ENCODE results near the gene HELB.

The HELB gene

DNA sequence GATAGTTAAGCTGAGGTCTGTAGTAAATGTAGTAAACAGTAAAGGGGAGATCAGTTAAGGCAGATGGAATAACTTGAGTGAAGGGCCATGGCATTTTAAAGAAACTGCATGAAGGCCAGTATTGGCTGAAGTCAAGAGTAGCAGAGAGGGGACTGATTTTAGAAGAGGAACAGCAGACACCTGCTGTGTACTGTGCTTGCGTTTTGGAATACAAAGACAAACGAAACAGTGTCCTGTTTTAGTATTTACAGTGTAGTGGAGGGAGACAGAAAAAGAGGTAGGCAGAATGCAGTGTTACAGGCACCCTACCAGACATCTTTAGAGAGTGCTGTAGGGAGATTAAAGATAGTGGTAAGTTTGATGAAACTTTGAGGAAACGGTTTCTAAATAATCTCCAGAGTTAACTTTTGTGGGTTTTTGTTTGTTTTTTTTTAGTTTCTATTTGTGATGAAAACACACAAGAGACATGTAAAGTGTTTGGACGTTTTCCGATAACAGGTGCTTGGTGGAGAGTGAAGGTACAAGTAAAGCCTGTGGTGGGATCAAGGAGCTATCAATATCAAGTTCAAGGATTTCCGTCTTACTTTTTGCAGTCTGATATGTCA lies 2.1 kb downstream of the HELB start:
- FAIRE-seq = no peak

DNA sequence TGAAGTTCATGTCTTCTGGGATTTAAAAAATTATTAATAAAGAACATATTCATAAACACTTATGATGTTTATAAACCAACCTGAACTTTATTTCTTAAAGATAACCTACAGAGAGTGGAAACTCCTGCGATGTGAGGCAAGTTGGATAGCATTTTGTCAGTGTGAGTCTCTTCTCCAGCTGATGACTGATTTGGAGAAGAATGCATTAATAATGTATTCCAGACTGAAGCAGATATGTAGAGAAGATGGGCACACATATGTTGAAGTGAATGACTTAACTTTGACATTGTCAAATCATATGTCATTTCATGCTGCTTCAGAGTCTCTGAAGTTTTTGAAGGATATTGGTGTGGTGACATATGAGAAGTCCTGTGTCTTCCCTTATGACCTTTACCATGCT lies 7.3 kb downstream of the HELB start:
- FAIRE-seq = no peak

DNA sequence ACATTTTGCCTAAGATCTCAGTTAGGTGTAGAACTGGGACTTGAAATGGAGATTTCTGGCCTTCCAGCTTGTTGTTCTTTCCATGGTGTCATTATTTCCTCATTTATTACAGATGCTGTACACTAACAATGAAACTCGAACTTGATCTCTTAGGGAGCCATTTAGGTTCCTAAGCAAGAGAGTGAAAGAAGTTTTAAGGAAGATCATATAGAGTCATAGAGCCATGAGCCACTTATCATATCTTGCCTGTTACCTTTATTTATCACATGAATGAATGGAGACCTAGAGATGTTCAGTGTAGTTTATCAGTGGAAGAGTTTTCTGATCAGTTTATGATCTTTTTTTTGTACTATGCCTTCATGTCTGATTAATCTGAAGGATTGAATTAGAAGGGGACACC lies 9.9 kb downstream of the HELB start:
- no peak for FAIRE-seq

DNA sequence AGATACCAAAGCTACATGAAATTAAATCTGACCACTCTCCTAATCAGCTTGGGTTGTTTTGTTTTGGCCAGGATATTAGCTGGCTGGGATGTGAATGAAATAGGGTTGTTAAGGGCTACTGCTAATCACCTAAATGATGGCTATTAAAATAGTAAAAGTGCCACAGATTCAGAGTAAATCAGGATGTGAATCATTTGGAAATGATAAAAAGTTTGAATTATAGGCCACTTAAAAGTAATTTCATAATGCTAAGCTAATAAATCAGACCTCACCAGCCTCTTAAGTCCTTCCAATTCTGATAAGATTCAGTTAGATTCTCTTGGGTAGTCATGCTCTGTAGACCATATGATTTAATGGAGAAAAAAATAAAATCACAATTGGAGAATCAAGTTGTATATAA lies 12.0 kb downstream of the HELB start:
- FAIRE-seq = no peak

DNA sequence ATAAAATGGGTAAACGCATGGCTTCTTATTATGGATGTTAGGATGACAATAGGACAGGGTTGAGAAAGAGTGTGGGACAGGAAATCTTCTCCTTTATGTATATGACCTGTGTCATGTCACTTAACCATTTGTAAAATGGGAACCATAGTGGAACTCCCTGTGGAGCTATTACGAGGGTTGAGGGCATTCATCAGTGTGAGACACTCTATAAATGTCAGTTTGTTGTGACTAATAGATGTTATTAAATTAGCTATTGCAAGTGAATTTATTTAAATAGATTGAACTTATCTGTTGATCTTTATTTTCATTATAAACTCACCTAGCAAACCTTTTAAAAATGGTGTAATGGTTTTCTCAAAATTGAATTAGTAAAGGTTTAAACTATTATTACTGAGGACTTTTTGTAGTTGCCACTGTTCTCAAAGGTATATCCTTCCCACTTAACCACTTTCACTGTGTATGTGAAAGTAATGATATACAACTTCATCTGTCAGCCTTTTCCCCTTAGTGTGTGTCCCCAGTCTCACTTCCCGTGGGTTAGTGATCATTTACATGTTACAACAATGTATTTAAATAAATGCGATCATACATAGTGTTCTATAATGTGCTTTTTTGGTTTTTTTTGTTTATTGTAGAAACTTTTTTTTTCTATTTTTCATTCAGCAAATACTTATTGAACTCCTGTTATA lies 17.1 kb downstream of the HELB start:
- FAIRE-seq = peak; percentile 41

DNA sequence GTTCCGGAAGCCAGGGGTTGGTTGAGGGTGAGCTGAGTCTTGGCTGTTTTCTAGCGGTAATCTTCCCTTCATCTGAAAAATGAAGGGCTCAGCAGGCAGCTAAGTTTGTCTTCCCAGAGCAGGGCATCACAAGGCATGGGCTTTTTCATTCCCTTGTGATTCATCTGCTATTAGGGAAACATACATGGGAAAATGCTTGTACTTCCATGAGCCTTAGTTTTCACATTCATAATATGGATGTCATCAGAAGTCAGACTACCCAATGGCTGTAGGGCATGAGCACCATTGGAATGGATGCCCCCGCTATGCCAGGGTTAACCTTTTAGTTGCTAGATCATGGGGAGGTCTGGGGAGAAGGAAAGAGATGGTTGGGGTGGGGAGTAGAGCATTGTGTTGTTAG lies 18.7 kb downstream of the HELB start:
- no peak for FAIRE-seq

DNA sequence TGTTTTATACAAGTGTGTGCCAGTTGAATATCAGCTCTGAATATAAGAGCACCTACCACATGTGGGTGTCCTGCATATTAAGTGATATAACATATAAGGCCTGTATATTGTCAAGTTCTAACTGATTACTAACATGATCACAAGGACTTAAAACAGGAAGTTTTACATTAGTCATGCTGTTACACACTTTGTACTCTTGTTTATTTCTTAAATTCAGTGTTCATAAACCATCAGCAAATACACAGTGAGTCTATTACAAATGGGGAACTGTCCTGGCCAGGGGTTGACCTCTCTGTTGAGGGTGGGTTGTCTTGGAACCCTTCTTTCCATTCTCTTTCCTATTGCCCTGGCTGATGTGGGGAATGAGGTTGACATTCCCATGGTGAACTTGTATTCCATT lies 19.1 kb downstream of the HELB start:
- FAIRE-seq = no peak

DNA sequence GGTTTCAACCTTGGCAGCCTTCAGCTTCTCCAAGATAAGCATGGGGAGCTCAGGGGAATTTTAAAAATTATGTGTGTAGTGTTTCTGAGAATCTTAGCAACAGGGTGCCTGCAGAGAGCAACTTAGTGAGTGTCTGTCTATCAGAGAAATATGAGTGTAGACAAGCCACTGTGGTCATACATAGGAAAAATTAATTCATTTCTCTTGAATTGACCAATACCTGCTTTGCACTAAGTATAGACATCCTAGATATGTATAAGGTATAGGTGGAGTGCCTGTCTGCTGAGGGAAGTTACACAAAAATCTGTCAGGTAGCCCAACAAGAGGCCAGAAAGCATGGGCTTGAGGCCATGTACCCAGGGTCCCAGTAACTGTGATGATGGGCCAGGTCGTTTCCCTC lies 20.7 kb downstream of the HELB start:
- no peak for FAIRE-seq

DNA sequence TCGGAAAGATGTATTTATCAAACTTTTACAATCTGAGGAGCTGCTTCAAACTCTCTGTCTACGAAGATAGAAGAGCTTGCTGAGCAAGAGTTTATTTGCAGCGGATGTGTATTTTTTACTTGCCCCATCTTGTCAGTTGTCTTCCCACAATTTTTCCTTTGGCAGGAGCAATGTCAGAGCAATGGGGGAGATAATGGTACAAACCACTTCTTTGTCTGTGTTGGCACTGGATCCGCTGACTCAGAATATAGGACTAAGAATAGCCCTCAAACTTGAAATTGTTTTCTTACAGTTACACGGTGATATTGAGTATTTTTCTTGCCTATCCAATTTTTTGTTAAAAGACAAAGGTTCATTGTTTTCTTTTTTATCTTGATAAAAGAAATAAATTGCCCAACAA lies 27.6 kb downstream of the HELB start:
- no peak for FAIRE-seq

DNA sequence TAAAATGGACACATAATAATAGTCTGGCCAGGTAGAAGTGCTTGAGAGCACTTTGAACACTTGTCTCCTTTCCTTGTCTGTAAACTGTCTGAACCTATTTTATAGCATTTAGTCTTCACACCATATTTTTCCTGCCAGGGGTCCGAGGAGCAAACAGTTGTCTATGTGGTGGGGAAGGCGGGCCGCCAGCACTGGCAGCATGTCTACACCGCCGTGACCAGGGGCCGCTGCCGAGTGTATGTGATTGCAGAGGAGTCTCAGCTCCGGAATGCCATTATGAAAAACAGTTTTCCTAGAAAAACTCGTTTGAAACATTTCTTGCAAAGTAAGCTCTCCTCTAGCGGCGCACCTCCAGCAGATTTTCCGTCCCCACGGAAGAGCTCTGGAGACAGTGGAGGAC lies 28.7 kb downstream of the HELB start:
- FAIRE-seq = no peak

DNA sequence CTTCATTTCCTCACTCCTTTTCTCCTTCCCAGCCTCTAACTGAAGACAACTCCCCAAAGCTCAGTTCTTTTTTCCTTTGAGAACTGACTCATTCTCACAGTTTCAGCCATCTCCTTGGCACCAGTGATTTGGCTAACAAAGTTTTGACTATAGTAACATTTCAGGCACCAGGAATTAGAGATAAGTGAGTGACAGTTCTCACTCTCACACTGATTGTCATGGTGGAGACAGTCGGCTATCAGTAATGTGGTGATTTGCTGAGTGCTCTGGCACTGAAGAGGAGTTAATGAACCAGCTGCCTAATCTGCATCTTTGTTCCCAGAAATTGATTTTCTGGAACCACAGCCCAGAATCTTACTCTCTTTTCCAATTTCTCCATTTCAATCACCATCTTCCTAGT lies 29.5 kb downstream of the HELB start:
- FAIRE-seq = no peak

DNA sequence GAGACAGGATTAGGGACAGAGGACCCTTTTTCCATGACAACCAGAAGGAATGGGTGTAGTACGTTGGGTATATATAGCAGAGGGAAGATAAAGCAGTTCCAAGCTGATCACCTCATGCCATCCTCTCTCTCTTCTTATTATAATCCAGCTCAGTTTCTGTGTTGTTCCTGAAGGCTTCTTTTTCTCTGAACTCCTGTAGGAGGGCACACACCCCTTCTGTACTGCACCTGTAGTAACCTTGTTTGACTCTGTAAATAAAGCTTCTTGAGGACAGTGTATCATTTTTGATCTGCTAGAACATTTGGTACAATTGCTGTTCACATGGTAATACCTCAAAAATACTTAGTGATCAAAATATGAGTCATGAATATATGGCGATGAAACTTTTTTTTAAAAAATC lies 33.5 kb downstream of the HELB start:
- no peak for FAIRE-seq

DNA sequence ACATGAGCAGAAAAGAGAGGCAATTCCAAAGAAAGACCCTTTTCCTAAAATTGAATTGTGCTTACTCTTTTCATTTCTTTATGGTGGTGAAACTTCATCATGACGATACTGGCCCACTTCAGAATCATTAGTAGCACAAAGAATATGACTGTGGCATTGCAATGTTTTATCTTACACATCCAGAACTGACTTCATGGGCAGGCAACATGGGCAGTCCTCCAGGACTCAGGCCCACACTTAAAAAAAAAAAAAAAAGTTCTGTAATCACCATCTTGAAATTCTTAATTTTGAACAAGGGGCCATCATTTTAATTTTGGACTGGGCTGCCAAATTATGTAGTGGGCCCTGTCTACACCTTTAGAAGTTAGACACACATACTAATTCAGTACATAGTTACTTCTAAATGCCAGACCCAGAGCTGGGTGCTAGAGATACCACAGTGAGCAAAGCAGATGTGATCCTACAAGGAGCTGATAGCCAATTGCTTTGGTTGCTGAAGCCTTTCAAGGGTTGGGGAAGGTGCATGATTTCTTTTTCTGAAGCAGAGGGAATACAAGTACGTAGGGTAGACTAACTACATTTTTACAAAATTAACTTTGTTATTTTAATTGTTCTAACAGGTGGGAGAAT lies 35.2 kb downstream of the HELB start:
- FAIRE-seq = no peak

DNA sequence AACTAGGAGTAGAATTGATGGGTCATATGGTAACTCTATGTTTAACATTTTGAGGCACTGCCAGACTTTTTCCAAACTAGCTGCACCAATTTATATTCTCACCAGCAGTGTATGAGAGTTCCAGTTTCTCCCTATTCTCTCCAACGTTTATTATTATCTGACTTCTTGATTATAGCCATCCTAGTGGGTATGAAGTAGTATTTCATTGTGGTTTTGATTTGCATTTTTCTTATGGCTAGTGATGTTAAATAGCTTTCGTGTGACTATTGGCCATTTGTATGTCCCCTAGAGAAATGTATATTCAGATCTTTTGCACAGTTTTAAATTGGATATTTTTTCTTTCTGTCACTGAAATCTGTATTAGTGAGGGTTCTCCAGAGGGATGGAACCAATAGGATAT lies 37.8 kb downstream of the HELB start:
- FAIRE-seq = no peak

DNA sequence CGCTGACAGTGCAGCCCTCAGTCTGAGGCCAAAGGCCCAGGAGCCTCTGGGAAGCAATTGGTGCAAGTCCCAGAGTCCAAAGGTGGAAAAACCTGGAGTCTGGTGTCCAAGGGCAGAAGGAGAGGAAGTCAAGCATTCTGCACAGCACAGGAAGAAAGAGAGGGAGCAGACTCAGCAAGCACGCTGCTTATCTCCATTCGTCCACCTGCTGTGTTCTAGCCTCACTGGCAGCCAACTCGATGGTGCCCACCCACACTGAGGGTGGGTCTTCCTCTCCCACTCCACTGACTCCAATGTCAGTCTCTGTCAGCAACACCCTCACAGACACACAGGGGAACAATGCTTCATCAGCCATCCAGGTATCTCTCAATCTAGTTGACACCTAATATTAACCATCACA lies 38.8 kb downstream of the HELB start:
- FAIRE-seq = no peak

DNA sequence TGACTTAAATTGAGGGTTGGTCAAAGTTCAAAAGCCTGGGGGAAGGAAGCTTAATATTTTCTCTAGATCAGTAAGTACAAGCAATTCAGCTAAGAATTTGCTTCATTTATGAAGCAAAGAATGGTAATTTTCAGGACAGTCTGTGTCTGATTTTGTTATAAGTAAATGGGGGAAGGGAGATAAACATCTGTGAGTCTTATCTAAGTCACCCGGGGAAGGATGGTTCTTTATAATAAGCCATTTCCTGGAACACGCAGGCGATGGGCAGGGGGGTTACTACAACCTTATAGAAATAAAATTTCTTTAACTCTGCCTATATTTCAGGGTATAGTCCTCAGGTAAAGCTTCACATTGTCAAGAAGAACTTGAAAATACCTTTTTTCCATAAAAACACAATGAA lies 42.9 kb downstream of the HELB start:
- no peak for FAIRE-seq

DNA sequence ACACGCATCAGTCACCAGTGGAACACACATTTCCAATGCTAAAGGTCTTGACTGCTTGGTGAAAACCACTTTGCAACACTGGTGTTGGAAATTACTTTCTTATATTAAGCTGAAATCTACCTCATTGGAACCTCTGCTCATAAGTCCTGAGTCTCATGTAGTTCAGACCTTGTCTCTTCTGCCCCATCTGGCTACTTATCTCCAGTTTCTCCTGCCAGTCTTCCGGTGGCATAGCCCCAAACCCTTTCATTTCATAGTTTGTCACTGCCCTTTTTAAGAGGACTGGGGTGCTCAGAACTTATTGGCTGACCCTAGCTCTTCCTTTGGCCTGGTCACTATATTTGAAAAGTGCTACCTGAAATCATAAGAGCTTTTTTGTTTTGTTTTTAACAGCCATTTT lies 43.7 kb downstream of the HELB start:
- FAIRE-seq = no peak

DNA sequence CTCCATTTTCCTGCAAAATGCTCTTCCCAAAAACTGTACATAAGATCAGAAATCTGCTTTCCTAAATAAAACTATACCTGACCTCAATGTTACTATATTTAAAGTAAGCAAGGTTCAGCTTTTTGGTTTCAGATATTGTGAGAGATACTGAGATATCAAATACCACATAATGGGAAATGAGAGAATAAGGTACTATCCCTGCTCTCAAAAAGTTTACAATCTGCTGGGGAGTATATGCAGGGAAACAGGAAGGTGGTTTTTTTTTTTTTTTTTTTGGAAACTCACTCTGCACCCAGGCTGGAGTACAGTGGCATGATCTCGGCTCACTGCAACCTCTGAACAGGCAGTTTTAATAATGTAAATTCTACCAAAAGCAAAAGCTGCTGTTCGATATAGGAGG lies 49.0 kb downstream of the HELB start:
- FAIRE-seq = no peak

DNA sequence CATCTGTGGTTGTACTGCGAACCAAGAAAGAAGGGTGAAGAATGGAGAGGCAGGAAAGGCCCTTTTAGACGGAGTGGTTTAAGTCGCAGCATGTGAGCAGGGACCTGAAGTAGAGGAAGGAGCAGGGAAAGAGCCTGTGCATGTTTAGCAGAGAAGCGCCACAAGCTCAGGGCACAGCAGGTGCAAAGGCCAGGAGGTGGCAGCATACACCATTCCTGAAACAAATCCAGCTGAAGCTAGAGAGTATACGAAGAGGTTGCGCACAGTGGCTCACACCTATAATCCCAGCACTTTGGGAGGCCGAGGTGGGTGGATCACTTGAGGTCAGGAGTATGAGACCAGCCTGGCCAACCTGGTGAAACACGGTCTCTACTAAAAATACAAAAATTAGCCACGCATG lies 49.9 kb downstream of the HELB start:
- FAIRE-seq = no peak

DNA sequence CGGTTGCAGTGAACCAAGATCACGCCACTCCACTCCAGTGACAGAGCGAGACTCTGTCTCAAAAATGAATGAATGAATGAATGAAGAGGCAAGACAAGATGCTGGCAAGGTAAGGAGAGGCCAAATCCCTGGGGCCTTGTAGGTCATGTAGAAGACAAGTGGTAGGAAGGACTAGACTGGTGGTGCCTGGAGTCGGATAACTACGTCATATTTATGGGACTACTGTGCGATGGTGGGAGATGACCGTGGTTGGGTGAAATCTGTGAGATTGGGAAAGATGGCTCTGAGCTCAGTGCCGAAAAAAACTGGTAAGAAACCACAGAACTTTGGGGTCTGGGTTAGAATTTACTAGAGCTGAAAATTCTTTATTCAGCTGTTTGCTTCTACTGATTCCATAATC lies 50.6 kb downstream of the HELB start:
- no peak for FAIRE-seq

DNA sequence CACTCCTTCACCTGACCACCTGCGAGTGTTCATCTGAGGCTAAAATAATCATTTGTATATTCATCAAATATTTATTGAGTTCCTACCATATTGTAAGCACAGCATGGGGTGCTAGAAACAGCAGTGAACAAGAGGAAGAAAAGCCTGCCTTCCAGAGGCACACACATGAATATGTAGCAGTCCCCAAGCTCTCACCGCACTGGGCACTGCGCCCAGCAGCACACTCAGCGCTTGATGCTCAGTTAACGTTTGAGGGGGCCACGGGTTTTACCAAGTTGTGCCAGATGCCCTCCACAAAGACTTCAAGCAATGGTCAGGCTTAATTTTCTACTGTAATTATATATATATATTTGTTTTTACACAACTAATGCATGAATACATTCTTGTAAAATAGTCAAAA lies 52.0 kb downstream of the HELB start:
- no peak for FAIRE-seq

DNA sequence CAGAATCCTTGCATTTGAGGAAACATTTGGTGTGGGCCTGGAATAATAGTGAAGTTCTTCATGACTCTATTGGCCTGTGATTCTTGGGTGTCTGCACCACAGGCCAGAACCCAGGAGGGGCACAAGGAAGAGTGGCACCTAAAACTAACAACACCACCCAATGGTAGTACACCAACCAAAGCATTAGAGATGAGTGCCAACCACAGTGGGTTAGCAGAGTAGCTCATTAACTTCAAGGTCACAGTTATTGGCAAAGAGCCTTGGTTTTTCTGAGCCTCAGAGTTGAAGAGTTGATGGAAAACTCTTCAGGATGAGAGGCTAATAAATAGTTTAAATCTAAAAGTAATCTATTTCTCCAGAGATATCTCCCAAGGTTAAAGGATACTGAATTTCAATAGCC lies 57.0 kb downstream of the HELB start:
- no peak for FAIRE-seq

DNA sequence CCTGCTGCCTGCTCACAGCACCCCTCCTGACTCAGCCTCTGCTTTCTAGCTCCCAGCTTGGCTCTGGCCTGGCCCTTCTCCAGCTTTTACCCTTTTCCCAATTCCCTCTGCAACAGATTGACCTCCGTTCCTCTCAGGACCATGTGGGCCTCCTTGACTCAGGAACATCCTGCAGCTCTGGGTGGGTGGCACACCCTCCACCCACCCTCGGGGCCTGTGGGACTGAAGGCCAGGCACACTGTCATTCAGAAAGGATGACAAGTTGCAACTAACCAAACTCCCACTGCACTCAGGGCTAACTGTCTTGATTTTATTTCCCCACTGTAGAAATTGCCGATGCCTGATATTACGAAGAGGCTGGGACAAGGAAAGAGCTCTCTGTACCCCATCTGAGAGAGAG lies 59.4 kb downstream of the HELB start:
- no peak for FAIRE-seq

DNA sequence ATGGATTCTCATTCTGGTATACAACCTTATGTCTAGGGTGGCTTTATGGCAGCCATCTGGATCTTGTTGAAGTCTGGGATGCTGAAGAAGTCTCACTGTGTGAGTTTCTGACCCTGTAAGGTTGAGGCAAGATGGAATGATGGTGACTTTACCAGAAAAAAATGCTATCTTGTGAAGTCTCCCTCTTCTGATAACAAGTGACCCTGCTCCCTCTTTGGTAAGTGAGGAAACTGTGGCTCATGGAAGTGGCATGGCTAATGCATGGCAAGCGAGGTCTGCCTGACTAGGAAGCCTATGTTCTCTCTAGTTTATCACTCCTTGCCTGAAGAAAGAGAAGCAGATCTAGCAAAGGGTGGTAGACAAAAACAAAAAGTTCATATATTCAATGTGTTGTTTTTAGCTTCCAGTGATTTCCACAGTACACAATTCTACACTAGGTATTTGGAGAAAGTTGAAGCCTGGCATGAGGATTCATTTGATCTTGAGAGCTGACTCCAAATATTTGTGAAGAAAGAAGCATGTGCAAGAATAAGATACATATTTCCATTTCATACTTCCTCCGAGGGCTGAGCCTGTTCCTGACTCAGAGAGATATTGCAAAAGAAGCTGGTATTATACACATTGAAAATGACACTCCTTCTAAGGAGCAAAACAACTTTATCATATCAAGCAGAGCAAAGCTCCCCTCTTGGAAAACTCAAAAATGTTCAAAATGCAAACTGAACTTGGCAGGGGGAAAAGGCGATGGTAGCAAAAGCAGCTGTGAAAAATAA lies 63.6 kb downstream of the HELB start:
- no peak for FAIRE-seq

Measured in colon (tissue), 2 donors.